Measurements from ENCODE around the gene C1D. TPM values are rescaled to one million over a fixed set of nuclear protein-coding genes. Genes with fewer than 3 reads are reported as not detected.

Gene C1D
- total RNA-seq, 2 experiments from 2014 or later = 19.1 to 36.3 TPM

DNA sequence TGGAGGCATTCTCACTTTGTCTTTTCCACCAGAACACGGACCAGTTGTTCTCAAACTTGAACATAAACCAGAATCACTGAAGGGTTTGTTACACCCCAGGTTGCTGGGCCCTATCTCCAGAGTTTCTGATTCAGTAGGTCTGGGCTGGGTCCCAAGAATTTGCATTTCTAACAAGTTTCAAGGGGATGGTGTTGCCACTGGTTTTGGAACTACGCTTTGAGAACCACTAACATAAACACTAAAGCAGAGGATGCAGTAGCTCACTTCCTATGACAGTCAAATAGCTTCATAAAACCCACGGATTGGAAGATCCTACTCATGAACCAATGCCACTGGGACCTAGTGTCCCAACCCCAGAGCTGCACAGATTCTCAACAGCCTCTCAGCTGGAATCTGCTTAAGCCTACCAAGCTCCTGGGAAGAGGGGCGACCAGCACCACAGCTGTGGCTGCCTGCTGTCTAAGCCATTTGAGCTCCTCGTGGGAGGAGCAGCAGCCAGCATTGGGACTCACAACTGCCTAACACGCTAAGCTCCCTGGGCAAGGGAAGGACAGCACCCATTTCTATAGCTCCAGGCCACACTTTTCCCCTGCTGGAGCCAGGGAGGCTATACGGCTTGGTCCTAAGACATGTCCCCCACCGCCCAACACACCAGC, 62.5 kb downstream of the C1D start:
- no peaks in the 10 kb centered on the region for H4K20me1 ChIP-seq (ENCODE audit: insufficient read depth, low read length)
- H2AFZ ChIP-seq (ENCODE audit: low read length) = no peak overlapping the region
- no peak for DNase-seq (ENCODE audit: low spot score)
- no peaks in the 10 kb centered on the region for H3K9me2 ChIP-seq (ENCODE audit: insufficient read depth, low read length)
- TF ChIP-seq CTCF (conservative IDR thresholded peaks at IDR 0.05; ENCODE audit: low read length) = no peak
- no peak for TF ChIP-seq EZH2phosphoT487 (IDR thresholded peaks at IDR 0.05; ENCODE audit: borderline replicate concordance, low read depth, low read length)
- no peaks in the 10 kb centered on the region for H3K4me1 ChIP-seq (ENCODE audit: insufficient read depth, low read length, poor library complexity, severe bottlenecking)
- CTCF ChIA-PET (ENCODE audit: unreplicated experiment) = no interaction called here
- intact Hi-C loops (cut with micrococcal nuclease; ENCODE audit: unreplicated experiment) = no loop called here
- no peaks in the 10 kb centered on the region for H3K9me3 ChIP-seq (ENCODE audit: low read length)
- H3K4me3 ChIP-seq (ENCODE audit: low read depth, low read length, poor library complexity, severe bottlenecking) = no peak overlapping the region
- H3K79me2 ChIP-seq (ENCODE audit: insufficient read depth, low read depth, low read length) = no peaks in the 10 kb centered on the region
- POLR2A ChIA-PET = interaction anchor here (0.6 kb wide), 1 partner anchor 1979 kb away, joined by 3 read pairs; no protein-coding TSS in a partner anchor
- no peaks in the 10 kb centered on the region for H3K36me3 ChIP-seq (ENCODE audit: insufficient read depth, low read length)
- H3K4me2 ChIP-seq (ENCODE audit: low read length) = no peak overlapping the region
- no TSS peak for BruUV-seq (replicated peaks)
- no peak overlapping the region for H3K27ac ChIP-seq (ENCODE audit: low read depth, low read length, poor library complexity, severe bottlenecking)

GRCh38 chr2:67999332-67999731, 63.5 kb downstream of the C1D start:
- Histone ChIP-seq H3K36me3 (ENCODE audit: insufficient read depth, low read length) (no peaks in the 10 kb centered on the region), H3K9me2 (ENCODE audit: insufficient read depth, low read length) (no peaks in the 10 kb centered on the region), H3K27ac (ENCODE audit: low read depth, low read length, poor library complexity, severe bottlenecking) (no peak overlapping the region), H3K9me3 (ENCODE audit: low read length) (no peaks in the 10 kb centered on the region), H2AFZ (ENCODE audit: low read length) (no peak overlapping the region), H3K4me3 (ENCODE audit: low read depth, low read length, poor library complexity, severe bottlenecking) (no peak overlapping the region), H4K20me1 (ENCODE audit: insufficient read depth, low read length) (no peaks in the 10 kb centered on the region), H3K79me2 (ENCODE audit: insufficient read depth, low read depth, low read length) (no peaks in the 10 kb centered on the region), H3K4me2 (ENCODE audit: low read length) (no peak overlapping the region), H3K4me1 (ENCODE audit: insufficient read depth, low read length, poor library complexity, severe bottlenecking) (no peaks in the 10 kb centered on the region)
- BruUV-seq (replicated peaks) = no TSS peak
- TF ChIP-seq EZH2phosphoT487 (IDR thresholded peaks at IDR 0.05; ENCODE audit: borderline replicate concordance, low read depth, low read length) (no peak), CTCF (conservative IDR thresholded peaks at IDR 0.05; ENCODE audit: low read length) (no peak)
- ChIA-PET POLR2A (no interaction called here), CTCF (ENCODE audit: unreplicated experiment) (no interaction called here)
- intact Hi-C loops (cut with micrococcal nuclease; ENCODE audit: unreplicated experiment) = no loop called here
- DNase-seq (ENCODE audit: low spot score) = no peak

DNA sequence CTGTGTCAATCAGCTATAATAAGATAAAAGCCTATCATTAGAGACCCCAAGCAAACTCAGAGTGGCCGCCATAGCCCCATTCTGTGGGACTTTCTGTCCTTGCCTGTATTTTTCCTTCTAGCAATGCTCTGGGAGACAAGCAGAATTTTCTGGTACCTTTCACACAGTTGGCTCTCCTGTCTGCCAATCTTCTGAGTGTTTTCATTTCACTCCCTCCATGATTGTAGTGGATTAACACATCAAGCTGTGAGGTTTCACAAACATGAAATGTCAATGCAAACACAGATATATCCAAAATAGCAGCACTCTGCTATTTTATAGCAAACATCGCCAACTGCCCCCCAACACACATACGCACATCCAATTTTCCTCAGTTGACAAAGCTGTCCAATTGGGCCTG, 64.9 kb downstream of the C1D start:
- no peaks in the 10 kb centered on the region for H3K79me2 ChIP-seq (ENCODE audit: insufficient read depth, low read depth, low read length)
- no peaks in the 10 kb centered on the region for H3K9me2 ChIP-seq (ENCODE audit: insufficient read depth, low read length)
- no peak overlapping the region for H3K4me3 ChIP-seq (ENCODE audit: low read depth, low read length, poor library complexity, severe bottlenecking)
- TF ChIP-seq CTCF (conservative IDR thresholded peaks at IDR 0.05; ENCODE audit: low read length) (no peak), EZH2phosphoT487 (IDR thresholded peaks at IDR 0.05; ENCODE audit: borderline replicate concordance, low read depth, low read length) (no peak)
- DNase-seq (ENCODE audit: low spot score) = no peak
- no peaks in the 10 kb centered on the region for H3K9me3 ChIP-seq (ENCODE audit: low read length)
- POLR2A ChIA-PET = no interaction called here
- H3K27ac ChIP-seq (ENCODE audit: low read depth, low read length, poor library complexity, severe bottlenecking) = no peak overlapping the region
- CTCF ChIA-PET (ENCODE audit: unreplicated experiment) = no interaction called here
- no peaks in the 10 kb centered on the region for H3K4me1 ChIP-seq (ENCODE audit: insufficient read depth, low read length, poor library complexity, severe bottlenecking)
- H3K4me2 ChIP-seq (ENCODE audit: low read length) = no peak overlapping the region
- intact Hi-C loops (cut with micrococcal nuclease; ENCODE audit: unreplicated experiment) = no loop called here
- H4K20me1 ChIP-seq (ENCODE audit: insufficient read depth, low read length) = no peaks in the 10 kb centered on the region
- H2AFZ ChIP-seq (ENCODE audit: low read length) = no peak overlapping the region
- H3K36me3 ChIP-seq (ENCODE audit: insufficient read depth, low read length) = no peaks in the 10 kb centered on the region
- BruUV-seq (replicated peaks) = no TSS peak

Data from OCI-LY7 (cell line).